Memory B cell (primary cell): ENCODE results near the gene CHCHD10.
"Not testable (repeated sequence)": the region's sequence is repeated elsewhere in the genome, so short reads cannot be mapped to it uniquely, and the experiment has no call there.

ENCODE experiments used
- ATAC-seq: fragments of 150-1000 bp; cut with Tn5 transposase; 2 replicates; pipeline ENCODE4 v1.10.0; 2021; ENCODE audit warnings: low read depth, mild to moderate bottlenecking, moderate library complexity
- DNase-seq, 2 donors: peaks; one replicate each; pipeline ENCODE4 v3.0.0; 2022; ENCODE audit warnings: low spot score in 2 of 2
- H3K27ac Mint-ChIP-seq: one replicate; pipeline ENCODE4 v1.8.0; 2022; ENCODE audit warnings: mild to moderate bottlenecking, moderate library complexity, mixed read lengths
- H3K27me3 Mint-ChIP-seq: one replicate; pipeline ENCODE4 v1.8.0; 2022; ENCODE audit warnings: mixed read lengths
- H3K36me3 Mint-ChIP-seq: one replicate; pipeline ENCODE4 v1.8.0; 2022; ENCODE audit warnings: mild to moderate bottlenecking, mixed read lengths
- H3K4me1 Mint-ChIP-seq: one replicate; pipeline ENCODE4 v1.8.0; 2022; ENCODE audit warnings: mixed read lengths
- H3K4me3 Mint-ChIP-seq: one replicate; pipeline ENCODE4 v1.8.0; 2022; ENCODE audit warnings: mild to moderate bottlenecking, moderate library complexity, mixed read lengths
- H3K9me3 Mint-ChIP-seq: one replicate; pipeline ENCODE4 v1.8.0; 2022; ENCODE audit warnings: mixed read lengths

Gene CHCHD10

DNA sequence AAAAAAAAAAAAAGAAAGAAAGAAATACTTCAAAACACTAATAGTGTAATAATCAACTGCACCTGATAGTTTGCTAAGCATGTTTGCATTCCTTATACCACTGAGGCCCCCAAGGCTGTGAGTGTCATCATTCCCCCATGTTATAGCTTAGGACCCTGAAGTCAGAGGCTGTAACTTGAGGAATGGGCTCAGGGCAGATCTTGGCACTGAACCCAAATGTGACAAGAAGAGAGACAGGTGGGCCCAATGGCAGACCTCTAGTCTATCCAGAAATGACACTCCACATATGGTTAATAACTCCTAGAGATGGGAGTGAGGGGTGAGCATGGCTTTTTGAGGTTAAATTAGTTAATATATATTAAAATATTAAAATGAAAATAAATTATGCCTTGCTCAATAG, 30.1 kb downstream of the CHCHD10 start:
- Mint-ChIP-seq H3K4me1 (peaks cover 3% of the 10 kb centered on the region), H3K9me3 (no peaks in the 10 kb centered on the region), H3K27me3 (no peaks in the 10 kb centered on the region), H3K36me3 (no peaks in the 10 kb centered on the region), H3K27ac (no peak overlapping the region), H3K4me3 (no peak overlapping the region)
- ATAC-seq (no peak), DNase-seq (no peak)

GRCh38 chr22:23728108-23728507, 39.7 kb downstream of the CHCHD10 start:
- H3K4me1 Mint-ChIP-seq, H3K4me3 Mint-ChIP-seq, H3K36me3 Mint-ChIP-seq, H3K27ac Mint-ChIP-seq, H3K9me3 Mint-ChIP-seq, H3K27me3 Mint-ChIP-seq, ATAC-seq, DNase-seq: not testable (repeated sequence)

GRCh38 chr22:23722724-23723123, 45.0 kb downstream of the CHCHD10 start:
- no peak overlapping the region for H3K27ac Mint-ChIP-seq
- no peak overlapping the region for H3K4me3 Mint-ChIP-seq
- DNase-seq (no peak), ATAC-seq (peak; percentile 32)
- H3K27me3 Mint-ChIP-seq = peaks cover 5% of the 10 kb centered on the region
- no peaks in the 10 kb centered on the region for H3K9me3 Mint-ChIP-seq
- peaks cover 2% of the 10 kb centered on the region for H3K4me1 Mint-ChIP-seq
- H3K36me3 Mint-ChIP-seq = no peaks in the 10 kb centered on the region

GRCh38 chr22:23722160-23722559, 45.6 kb downstream of the CHCHD10 start:
- Mint-ChIP-seq H3K27ac (no peak overlapping the region), H3K27me3 (peaks cover 5% of the 10 kb centered on the region), H3K4me3 (no peak overlapping the region), H3K9me3 (no peaks in the 10 kb centered on the region), H3K4me1 (peaks cover 2% of the 10 kb centered on the region), H3K36me3 (no peaks in the 10 kb centered on the region)
- ATAC-seq = no peak
- no peak for DNase-seq

GRCh38 chr22:23720855-23721254, 46.9 kb downstream of the CHCHD10 start:
- no peaks in the 10 kb centered on the region for H3K4me1 Mint-ChIP-seq
- H3K36me3 Mint-ChIP-seq = no peaks in the 10 kb centered on the region
- no peak overlapping the region for H3K27ac Mint-ChIP-seq
- no peaks in the 10 kb centered on the region for H3K27me3 Mint-ChIP-seq
- ATAC-seq (no peak), DNase-seq (no peak)
- no peaks in the 10 kb centered on the region for H3K9me3 Mint-ChIP-seq
- H3K4me3 Mint-ChIP-seq = no peak overlapping the region

DNA sequence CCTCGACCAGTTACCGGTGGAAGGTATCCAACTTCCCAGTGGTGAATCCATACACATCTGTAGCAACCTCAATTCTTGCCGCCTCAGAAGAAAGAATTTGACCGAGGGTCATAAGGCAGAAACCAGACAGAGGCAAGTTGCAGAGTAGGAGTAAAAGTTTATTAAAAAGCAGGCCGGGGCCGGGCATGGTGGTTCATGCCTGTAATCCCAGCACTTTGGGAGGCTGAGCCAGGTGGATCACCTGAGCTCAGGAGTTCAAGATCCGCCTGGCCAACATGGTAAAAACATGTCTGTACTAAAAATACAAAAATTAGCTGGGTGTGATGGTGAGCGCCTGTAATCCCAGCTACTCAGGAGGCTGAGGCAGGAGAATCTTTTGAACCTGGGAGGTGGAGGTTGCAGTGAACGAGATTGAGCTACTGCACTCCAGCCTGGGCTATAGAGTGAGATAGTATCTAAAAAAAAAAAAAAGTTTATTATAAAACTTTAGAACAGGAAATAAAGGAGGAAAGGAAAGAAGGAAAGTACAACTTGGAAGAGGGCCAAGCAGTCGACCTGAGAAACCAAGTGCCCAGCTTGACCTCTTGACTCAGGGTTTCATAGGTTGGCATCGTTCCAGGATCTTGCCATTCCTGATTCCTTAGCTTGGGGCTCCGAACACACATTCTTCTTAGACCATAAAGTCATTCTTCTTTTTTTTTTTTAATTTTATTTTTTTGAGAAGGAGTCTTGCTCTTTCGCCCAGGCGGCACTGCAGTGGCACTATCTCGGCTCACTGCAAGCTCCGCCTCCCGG, 49.2 kb downstream of the CHCHD10 start:
- Mint-ChIP-seq H3K27me3 (no peaks in the 10 kb centered on the region), H3K36me3 (peaks cover 5% of the 10 kb centered on the region), H3K9me3 (no peaks in the 10 kb centered on the region), H3K4me1 (no peaks in the 10 kb centered on the region), H3K27ac (no peak overlapping the region), H3K4me3 (peak overlapping the region; percentile 21)
- DNase-seq (no peak), ATAC-seq (no peak)

DNA sequence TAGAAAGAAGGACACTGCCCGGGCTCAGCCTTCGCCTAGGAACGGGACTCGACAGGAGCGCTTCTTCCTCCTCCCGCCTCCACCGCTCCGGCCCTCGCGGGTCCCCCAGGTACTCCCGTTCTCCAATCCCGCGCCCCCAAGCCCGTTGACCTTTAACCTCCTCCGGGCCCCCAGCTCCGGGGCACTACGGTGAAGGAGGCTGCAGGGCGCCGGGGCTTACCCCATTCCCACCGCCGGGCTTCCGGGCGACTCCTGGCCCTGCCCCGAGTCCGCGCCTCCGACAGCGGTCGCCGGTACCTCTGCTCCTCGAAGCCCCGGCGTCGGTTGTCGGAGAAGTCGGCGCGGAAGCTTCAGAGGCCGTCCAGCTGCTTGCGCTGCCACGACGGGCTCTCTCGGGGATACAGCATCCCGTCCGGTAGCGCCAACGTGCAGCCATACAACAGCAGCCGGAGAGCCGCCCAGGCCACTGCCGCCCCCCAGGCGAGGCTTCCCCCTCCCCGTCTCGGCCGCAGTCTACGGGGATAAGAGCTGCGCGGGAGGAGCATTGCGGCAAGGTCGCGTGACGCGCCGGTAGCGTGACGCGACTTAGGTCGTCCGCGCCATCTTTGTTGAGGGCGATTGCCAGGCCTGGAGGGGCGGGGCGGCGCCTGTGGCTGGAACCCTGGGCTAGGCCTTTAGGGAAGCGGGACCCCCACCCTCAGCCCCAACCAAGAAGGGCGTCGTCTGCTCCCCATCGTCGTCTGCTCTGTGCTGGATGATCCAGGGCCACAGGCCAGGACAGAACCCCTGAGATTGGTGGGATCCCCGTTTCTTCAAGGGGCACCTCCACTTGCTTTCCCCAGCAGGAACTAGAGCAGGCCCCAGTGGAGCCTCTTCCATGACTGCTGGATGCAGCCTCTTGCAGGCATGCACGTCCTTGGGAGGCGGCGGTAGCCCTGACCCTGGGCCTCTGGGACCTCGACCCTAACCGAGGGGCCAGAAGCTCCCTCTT, 50.7 kb downstream of the CHCHD10 start:
- Mint-ChIP-seq H3K4me3 (peak overlapping the region; percentile 89), H3K4me1 (no peaks in the 10 kb centered on the region), H3K27me3 (no peaks in the 10 kb centered on the region), H3K36me3 (peaks cover 5% of the 10 kb centered on the region), H3K27ac (peak overlapping the region; percentile 91), H3K9me3 (no peaks in the 10 kb centered on the region)
- ATAC-seq (peak; percentile 94), DNase-seq (peak; percentile 74 to 83)
